Mucosa of gallbladder (tissue), 1 donor: ENCODE measurements around the gene CYBA. TPM values are rescaled to one million over a fixed set of nuclear protein-coding genes. Genes with fewer than 3 reads are reported as not detected.

Experiments
- DNase-seq: peaks from one replicate; pipeline ENCODE4 v3.0.0-alpha.2; 2020; ENCODE audit warnings: low spot score
- total RNA-seq: library from RNA; stranded (reverse); gene quantifications from one replicate; pipeline ENCODE4 v1.2.1, GENCODE V29; 2021
- donor health status: DM: no; HTN: no; CAD: no.

Gene CYBA
- total RNA-seq, 1 donor from 2014 or later, result 271 TPM

GRCh38 chr16:88662843-88663606, 12.2 kb upstream of the CYBA start, which contains the start of gene MVD:
Gene MVD, minus strand, starts transcription at chr16:88663091. Its CDS starts 11 bp downstream, at chr16:88663080.
- peak; percentile 98 for DNase-seq

- DNase-seq, result no peak
Observed at GRCh38 chr16:88662222-88662842, 11.5 kb upstream of the CYBA start.

- DNase-seq, result no peak
Observed at GRCh38 chr16:88661468-88661867, 10.6 kb upstream of the CYBA start.

GRCh38 chr16:88659160-88659559, 8.3 kb upstream of the CYBA start:
- no peak for DNase-seq

GRCh38 chr16:88658714-88659113, 7.9 kb upstream of the CYBA start:
- DNase-seq, result no peak

- no peak for DNase-seq
Observed at GRCh38 chr16:88657371-88657770, 6.5 kb upstream of the CYBA start.

GRCh38 chr16:88656291-88656980, 5.6 kb upstream of the CYBA start:
- no peak for DNase-seq

- DNase-seq, result no peak
Observed at GRCh38 chr16:88655733-88656281, 5.0 kb upstream of the CYBA start.

GRCh38 chr16:88655053-88655732, 4.3 kb upstream of the CYBA start:
- no peak for DNase-seq

- no peak for DNase-seq
Observed at GRCh38 chr16:88654363-88655052, 3.7 kb upstream of the CYBA start.

GRCh38 chr16:88653596-88654362, 2.9 kb upstream of the CYBA start:
- DNase-seq, result no peak

GRCh38 chr16:88653101-88653500, 2.2 kb upstream of the CYBA start:
- DNase-seq, result no peak

GRCh38 chr16:88652762-88653063, 1.9 kb upstream of the CYBA start:
- DNase-seq, result no peak

GRCh38 chr16:88651989-88652761, 1.3 kb upstream of the CYBA start:
- DNase-seq, result no peak

- peak; percentile 63 for DNase-seq
Observed at GRCh38 chr16:88651276-88651988, 579 bp upstream of the CYBA start.

GRCh38 chr16:88649924-88650748, 717 bp downstream of the CYBA start:
- no peak for DNase-seq

- DNase-seq, result no peak
Observed at GRCh38 chr16:88649195-88649923, 1.5 kb downstream of the CYBA start.
